MM.1S (cell line): ENCODE data around the gene GRHPR.

ENCODE experiments used
- DNase-seq: peaks from one replicate; pipeline ENCODE4 v3.0.0-alpha.2; 2015
- H2AFZ ChIP-seq: fragments of 300-600 bp; sonication (generic); 2 replicates; pipeline ENCODE4 v1.6.0; 2016; ENCODE audit warnings: antibody characterized with exemption, low read length
- H3F3A ChIP-seq: fragments of 300-600 bp; sonication (generic); 2 replicates; pipeline ENCODE4 v1.6.1; 2016; ENCODE audit warnings: mild to moderate bottlenecking, antibody characterized with exemption, low read length, moderate library complexity, mixed read lengths; ENCODE audit not compliant: insufficient read depth
- H3K27ac ChIP-seq: fragments of 300-600 bp; sonication (generic); 2 replicates; pipeline ENCODE4 v1.5.1; 2016; ENCODE audit warnings: mild to moderate bottlenecking, low read length
- H3K27me3 ChIP-seq: fragments of 300-600 bp; sonication (generic); replicated peaks from 2 replicates; pipeline ENCODE4 v1.6.0; 2016; ENCODE audit warnings: low read length; ENCODE audit not compliant: insufficient read depth
- H3K36me3 ChIP-seq: fragments of 300-600 bp; sonication (generic); replicated peaks from 2 replicates; pipeline ENCODE4 v1.6.1; 2016; ENCODE audit warnings: mild to moderate bottlenecking, low read length, mixed read lengths; ENCODE audit not compliant: insufficient read depth
- H3K4me1 ChIP-seq: fragments of 300-600 bp; sonication (generic); 2 replicates; pipeline ENCODE4 v1.6.1; 2016; ENCODE audit warnings: low read length, mixed read lengths
- H3K4me2 ChIP-seq: fragments of 300-600 bp; sonication (generic); 2 replicates; pipeline ENCODE4 v1.6.0; 2016; ENCODE audit warnings: low read depth, low read length
- H3K4me3 ChIP-seq: fragments of 300-600 bp; sonication (generic); 2 replicates; pipeline ENCODE4 v1.5.1; 2016; ENCODE audit warnings: low read length, mixed read lengths
- H3K79me2 ChIP-seq: fragments of 300-600 bp; sonication (generic); 2 replicates; pipeline ENCODE4 v1.6.1; 2016; ENCODE audit warnings: mixed run types, low read length, mixed read lengths
- H3K9ac ChIP-seq: fragments of 300-600 bp; sonication (generic); 2 replicates; pipeline ENCODE4 v1.6.1; 2016; ENCODE audit warnings: low read length, mixed read lengths
- H3K9me2 ChIP-seq: fragments of 300-600 bp; sonication (generic); replicated peaks from 2 replicates; pipeline ENCODE4 v1.6.1; 2016; ENCODE audit warnings: mild to moderate bottlenecking, low read length, mixed read lengths; ENCODE audit not compliant: insufficient read depth
- H3K9me3 ChIP-seq: fragments of 300-600 bp; sonication (generic); replicated peaks from 2 replicates; pipeline ENCODE4 v1.6.1; 2016; ENCODE audit warnings: mild to moderate bottlenecking, low read length, mixed read lengths; ENCODE audit not compliant: insufficient read depth
- H4K20me1 ChIP-seq: fragments of 300-600 bp; sonication (generic); 2 replicates; pipeline ENCODE4 v1.6.1; 2016; ENCODE audit warnings: mild to moderate bottlenecking, low read length, moderate library complexity, mixed read lengths; ENCODE audit not compliant: insufficient read depth
- EZH2 ChIP-seq: fragments of 300-600 bp; sonication (generic); optimal IDR thresholded peaks from 2 replicates; pipeline ENCODE3; 2017; ENCODE audit warnings: low read depth, mild to moderate bottlenecking, antibody characterized with exemption, low read length, mixed read lengths
- EZH2phosphoT487 ChIP-seq: fragments of 300-600 bp; sonication (generic); IDR thresholded peaks from 2 replicates; pipeline ENCODE4 v1.6.1; 2018; ENCODE audit warnings: antibody characterized with exemption, low read length
- TF ChIP-seq, protein P1 (sequence below): fragments of 300-600 bp; sonication (generic); IDR thresholded peaks from 2 replicates; pipeline ENCODE4 v1.5.1; 2016; ENCODE audit warnings: antibody characterized with exemption, low read length, mixed read lengths

GRHPR gene

DNA sequence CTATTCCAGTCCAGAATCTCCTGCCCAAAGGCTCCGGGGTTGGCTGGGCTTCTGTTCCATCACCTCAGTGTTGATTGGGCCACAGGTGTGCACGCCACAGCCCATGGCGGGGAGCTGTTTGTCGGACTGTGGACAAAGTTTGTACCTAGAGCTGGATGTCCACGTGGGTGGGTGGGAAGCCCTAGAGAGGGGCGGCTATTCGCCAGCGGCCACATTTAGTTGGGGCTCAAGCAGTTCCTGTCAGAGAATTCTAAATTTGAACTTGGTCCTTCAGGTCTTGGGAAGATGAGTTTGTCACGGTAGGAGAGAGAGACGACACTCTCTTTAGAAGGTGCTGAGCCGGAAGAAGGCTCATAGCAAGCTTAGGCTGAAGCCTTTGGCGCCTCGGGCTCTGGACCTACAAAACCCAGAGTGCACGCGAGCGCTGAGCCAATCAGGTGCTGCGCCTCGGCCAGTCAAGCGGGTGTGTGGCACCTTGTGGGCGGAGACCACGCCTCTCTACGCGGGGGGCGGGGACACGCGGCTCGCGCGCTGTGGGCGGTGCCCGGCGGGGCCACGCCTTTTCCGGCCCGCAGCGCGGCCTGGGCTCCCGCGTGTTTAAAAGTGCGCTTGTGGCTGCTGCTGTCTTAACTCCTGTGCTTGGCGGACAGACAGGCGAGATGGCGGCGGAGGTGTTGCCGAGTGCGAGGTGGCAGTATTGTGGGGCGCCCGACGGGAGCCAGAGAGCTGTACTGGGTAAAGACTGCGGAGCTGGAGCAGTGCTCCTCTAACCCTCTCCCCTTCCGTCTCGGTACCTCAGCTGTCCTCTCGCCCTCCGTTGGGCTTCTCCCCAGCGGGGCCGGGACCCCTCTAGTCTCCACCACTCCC is 63.1 kb downstream of the GRHPR start, which contains the start of gene POLR1E:
Gene POLR1E (plus strand): TSS at position 560 of the 867 bp plus-strand sequence. CDS start 100 bp downstream, at position 660.
- Histone ChIP-seq H3K9ac (peak within 1 kb of the TSS; percentile 92), H4K20me1 (no peaks in the 10 kb centered on the region), H3K4me1 (peaks cover 20% of the 10 kb centered on the region), H3K79me2 (peaks cover 32% of the 10 kb centered on the region), H3K27me3 (no peaks in the 10 kb centered on the region), H3K9me3 (no peaks in the 10 kb centered on the region), H3K9me2 (no peaks in the 10 kb centered on the region), H3K36me3 (no peaks in the 10 kb centered on the region; the same call in 1 of the 2 replicates), H3K4me3 (peak within 1 kb of the TSS; percentile 96), H3K4me2 (peak within 1 kb of the TSS; percentile 90), H2AFZ (peak within 1 kb of the TSS; percentile 85), H3F3A (no peaks in the 10 kb centered on the region), H3K27ac (peak within 1 kb of the TSS; percentile 35; the same call in 1 of the 2 replicates)
- peak; percentile 98 for DNase-seq
- TF ChIP-seq EZH2 (no peak), EZH2phosphoT487 (no peak)
- TF ChIP-seq, protein P1, sequence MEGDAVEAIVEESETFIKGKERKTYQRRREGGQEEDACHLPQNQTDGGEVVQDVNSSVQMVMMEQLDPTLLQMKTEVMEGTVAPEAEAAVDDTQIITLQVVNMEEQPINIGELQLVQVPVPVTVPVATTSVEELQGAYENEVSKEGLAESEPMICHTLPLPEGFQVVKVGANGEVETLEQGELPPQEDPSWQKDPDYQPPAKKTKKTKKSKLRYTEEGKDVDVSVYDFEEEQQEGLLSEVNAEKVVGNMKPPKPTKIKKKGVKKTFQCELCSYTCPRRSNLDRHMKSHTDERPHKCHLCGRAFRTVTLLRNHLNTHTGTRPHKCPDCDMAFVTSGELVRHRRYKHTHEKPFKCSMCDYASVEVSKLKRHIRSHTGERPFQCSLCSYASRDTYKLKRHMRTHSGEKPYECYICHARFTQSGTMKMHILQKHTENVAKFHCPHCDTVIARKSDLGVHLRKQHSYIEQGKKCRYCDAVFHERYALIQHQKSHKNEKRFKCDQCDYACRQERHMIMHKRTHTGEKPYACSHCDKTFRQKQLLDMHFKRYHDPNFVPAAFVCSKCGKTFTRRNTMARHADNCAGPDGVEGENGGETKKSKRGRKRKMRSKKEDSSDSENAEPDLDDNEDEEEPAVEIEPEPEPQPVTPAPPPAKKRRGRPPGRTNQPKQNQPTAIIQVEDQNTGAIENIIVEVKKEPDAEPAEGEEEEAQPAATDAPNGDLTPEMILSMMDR = no peak

DNA sequence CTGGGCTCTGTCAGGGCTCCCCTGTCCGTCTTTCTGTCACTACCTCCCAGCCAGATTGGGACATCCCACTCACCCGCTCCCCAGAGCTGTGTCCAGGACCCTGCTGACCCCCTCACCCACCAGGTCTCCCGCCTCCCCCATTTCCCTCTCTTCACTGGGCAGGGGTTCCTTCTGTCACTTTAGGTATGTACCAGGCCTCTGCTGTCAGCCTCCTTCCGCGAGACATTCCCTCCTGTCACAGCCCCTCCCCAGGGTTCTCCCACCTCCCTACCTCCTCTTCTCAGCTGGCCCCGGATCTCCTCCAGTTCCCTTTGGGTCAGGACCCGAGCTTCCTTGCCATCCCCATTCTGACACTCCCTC is 63.7 kb downstream of the GRHPR start:
- Histone ChIP-seq H3K27me3 (no peaks in the 10 kb centered on the region), H3K36me3 (no peaks in the 10 kb centered on the region; the same call in 1 of the 2 replicates), H4K20me1 (no peaks in the 10 kb centered on the region), H3K79me2 (peaks cover 37% of the 10 kb centered on the region), H3F3A (no peaks in the 10 kb centered on the region), H3K9ac (peak overlapping the region; percentile 92), H3K9me3 (no peaks in the 10 kb centered on the region), H3K9me2 (no peaks in the 10 kb centered on the region), H3K27ac (peak overlapping the region; percentile 35; the same call in 1 of the 2 replicates), H3K4me3 (peak overlapping the region; percentile 96), H2AFZ (peak overlapping the region; percentile 85), H3K4me1 (peaks cover 20% of the 10 kb centered on the region), H3K4me2 (peak overlapping the region; percentile 90)
- TF ChIP-seq, protein P1 = no peak
- TF ChIP-seq EZH2phosphoT487 (no peak), EZH2 (no peak)
- no peak for DNase-seq
